HepG2 (cell line): Measurements from ENCODE around the gene NOPCHAP1. TPM values are rescaled to one million over a fixed set of nuclear protein-coding genes. Genes with fewer than 3 reads are reported as not detected.

Experiments used
- ATAC-seq: fragments of 200-7000 bp; cut with Tn5 transposase; 3 replicates; pipeline ENCODE4 v1.9.1; 2020; ENCODE audit warnings: mild to moderate bottlenecking, moderate library complexity
- BruUV-seq: library from RNA; stranded (reverse); fragments of 400-500 nt; replicated peaks from 2 replicates; lab custom pipeline; 2021; lab: Mats Ljungman, UMichigan
- CTCF ChIA-PET: fragments of 300-600 bp; formaldehyde crosslinking; extraction: SDS; loops from one replicate; lab custom pipeline; 2021; ENCODE audit warnings: low total read pairs, inconsistent platforms, low intra/inter-chr PET ratio; lab: Yijun Ruan, JAX
- POLR2A ChIA-PET: fragments of 350-600 bp; sonication (Branson Sonifier 250); formaldehyde crosslinking; loops from one replicate; lab custom pipeline; 2020; ENCODE audit warnings: antibody characterized with exemption, inconsistent platforms; lab: Yijun Ruan, JAX
- DNase-seq: peaks from one replicate; pipeline ENCODE4 v3.0.0-alpha.2; 2015; ENCODE audit warnings: low spot score
- FAIRE-seq: peaks from 3 replicates; lab custom pipeline; 2011; peaks lifted over from hg19 to GRCh38; lab: Jason Lieb, UNC
- H2AFZ ChIP-seq: one replicate; pipeline ENCODE4 v1.6.1; 2011; ENCODE audit warnings: low read length, inconsistent platforms
- H3K27ac ChIP-seq: fragments of 300-600 bp; 3 replicates; pipeline ENCODE4 v1.8.0; 2011; ENCODE audit warnings: mixed run types, mild to moderate bottlenecking, mixed read lengths, low read length, inconsistent platforms; ENCODE audit not compliant: insufficient read depth; ENCODE audit errors: extremely low read length
- H3K27me3 ChIP-seq, 2 experiments: fragments of 200-600 bp in 1 of 2; 2 replicates in 1 of 2; 3 replicates in 1 of 2; pipeline versions ENCODE4 v1.6.0 to v1.8.0; 2011; ENCODE audit warnings: low read length in 2 of 2, mild to moderate bottlenecking in 2 of 2, moderate library complexity in 2 of 2, inconsistent platforms in 1 of 2; ENCODE audit not compliant: insufficient read depth in 2 of 2, control insufficient read depth in 1 of 2
- H3K36me3 ChIP-seq, 2 experiments: fragments of 200-600 bp in 1 of 2; replicated peaks in 1 of 2; 2 replicates in 1 of 2; 3 replicates in 1 of 2; pipeline versions ENCODE4 v1.5.1 to v1.8.0; 2011; ENCODE audit warnings: low read length in 2 of 2, inconsistent platforms in 1 of 2; ENCODE audit not compliant: insufficient read depth in 2 of 2, control insufficient read depth in 1 of 2
- H3K4me1 ChIP-seq: 2 replicates; pipeline ENCODE4 v1.5.1; 2012; ENCODE audit warnings: low read length, inconsistent platforms; ENCODE audit not compliant: insufficient read depth
- H3K4me2 ChIP-seq: 2 replicates; pipeline ENCODE4 v1.6.0; 2011; ENCODE audit warnings: low read depth, low read length, inconsistent platforms
- H3K4me3 ChIP-seq, 3 experiments: fragments of 200-600 bp in 1 of 3; sonication (generic), shearing (Covaris generic) in 1 of 3; replicated peaks in 1 of 3; 2 replicates each; pipeline ENCODE4 v1.5.1; 2011 to 2016; ENCODE audit warnings: low read length in 3 of 3, inconsistent platforms in 2 of 3, low read depth in 2 of 3, mild to moderate bottlenecking in 2 of 3, control low read depth in 1 of 3, mixed read lengths in 1 of 3; ENCODE audit not compliant: insufficient read depth in 1 of 3
- H3K79me2 ChIP-seq: one replicate; pipeline ENCODE4 v1.6.1; 2011; ENCODE audit warnings: low read length, inconsistent platforms; ENCODE audit not compliant: insufficient read depth
- H3K9ac ChIP-seq: 2 replicates; pipeline ENCODE4 v1.6.0; 2011; ENCODE audit warnings: mild to moderate bottlenecking, low read depth, low read length, inconsistent platforms; ENCODE audit not compliant: insufficient read depth
- H3K9me3 ChIP-seq: 2 replicates; pipeline ENCODE4 v1.5.1; 2012; ENCODE audit warnings: mild to moderate bottlenecking, low read length
- H4K20me1 ChIP-seq: 2 replicates; pipeline ENCODE4 v1.6.0; 2011; ENCODE audit warnings: inconsistent platforms, mild to moderate bottlenecking, low read length, moderate library complexity; ENCODE audit not compliant: insufficient read depth
- ATRX ChIP-seq: sonication (generic); formaldehyde crosslinking; IDR thresholded peaks from 2 replicates; pipeline ENCODE4 v1.4.0; 2020; ENCODE audit warnings: missing genetic modification reagents, borderline replicate concordance
- ELF1 ChIP-seq: sonication (generic); formaldehyde crosslinking; IDR thresholded peaks from 2 replicates; pipeline ENCODE4 v1.4.0; 2020; ENCODE audit warnings: missing genetic modification reagents
- FOXA3 ChIP-seq: IDR thresholded peaks from 2 replicates; pipeline ENCODE4 v1.6.1; 2016; ENCODE audit warnings: missing genetic modification reagents, missing compliant biosample characterization
- HNRNPLL ChIP-seq: fragments of 200-400 bp; formaldehyde crosslinking; IDR thresholded peaks from 2 replicates; pipeline ENCODE4 v1.6.1; 2017; ENCODE audit warnings: mild to moderate bottlenecking, low read depth, low read length; ENCODE audit not compliant: poor library complexity, severe bottlenecking
- KLF13 ChIP-seq: sonication (generic); formaldehyde crosslinking; IDR thresholded peaks from 2 replicates; pipeline ENCODE4 v1.4.0; 2020; ENCODE audit warnings: mild to moderate bottlenecking, missing genetic modification reagents
- PHF21A ChIP-seq: sonication (generic); formaldehyde crosslinking; IDR thresholded peaks from 2 replicates; pipeline ENCODE4 v1.5.0; 2020; ENCODE audit warnings: mild to moderate bottlenecking, missing genetic modification reagents
- REL ChIP-seq: sonication (generic); formaldehyde crosslinking; conservative IDR thresholded peaks from 2 replicates; pipeline ENCODE4 v1.8.0; 2022; ENCODE audit warnings: mild to moderate bottlenecking, missing genetic modification reagents, moderate library complexity
- RELA ChIP-seq: sonication (generic); formaldehyde crosslinking; IDR thresholded peaks from 2 replicates; pipeline ENCODE4 v1.4.0; 2020; ENCODE audit warnings: missing genetic modification reagents
- SKI ChIP-seq: fragments of 450-650 bp; IDR thresholded peaks from one replicate; pipeline ENCODE4 v1.6.1; 2018; ENCODE audit warnings: mild to moderate bottlenecking; ENCODE audit not compliant: partially characterized antibody
- SNRNP70 ChIP-seq: fragments of 200-400 bp; formaldehyde crosslinking; IDR thresholded peaks from 2 replicates; pipeline ENCODE4 v1.6.1; 2017; ENCODE audit warnings: mild to moderate bottlenecking, low read depth, low read length, moderate library complexity
- TFDP1 ChIP-seq: IDR thresholded peaks from 2 replicates; pipeline ENCODE4 v1.6.1; 2016; ENCODE audit warnings: missing compliant biosample characterization, missing genetic modification reagents, borderline replicate concordance
- ZBTB2 ChIP-seq: sonication (generic); formaldehyde crosslinking; IDR thresholded peaks from 2 replicates; pipeline ENCODE4 v1.8.0; 2022; ENCODE audit warnings: low read depth, missing genetic modification reagents
- ZFX ChIP-seq: sonication (generic); formaldehyde crosslinking; IDR thresholded peaks from 2 replicates; pipeline ENCODE4 v1.4.0; 2020; ENCODE audit warnings: mild to moderate bottlenecking, low read depth, missing genetic modification reagents, moderate library complexity
- ZNF501 ChIP-seq: sonication (generic); formaldehyde crosslinking; IDR thresholded peaks from 2 replicates; pipeline ENCODE4 v1.5.1; 2020; ENCODE audit warnings: mild to moderate bottlenecking, moderate library complexity, missing genetic modification reagents
- ZNF546 ChIP-seq: sonication (generic); formaldehyde crosslinking; conservative IDR thresholded peaks from 2 replicates; pipeline ENCODE4 v1.8.1; 2023; ENCODE audit warnings: mild to moderate bottlenecking, missing genetic modification reagents
- ZNF720 ChIP-seq: sonication (generic); formaldehyde crosslinking; IDR thresholded peaks from 2 replicates; pipeline ENCODE4 v1.4.0; 2020; ENCODE audit warnings: missing genetic modification reagents
- ZNF768 ChIP-seq: sonication (generic); formaldehyde crosslinking; IDR thresholded peaks from 2 replicates; pipeline ENCODE4 v1.4.0; 2020; ENCODE audit warnings: missing genetic modification reagents
- ZNF816 ChIP-seq: sonication (generic); formaldehyde crosslinking; IDR thresholded peaks from 2 replicates; pipeline ENCODE4 v1.8.0; 2022; ENCODE audit warnings: missing genetic modification reagents, mild to moderate bottlenecking, borderline replicate concordance
- WGBS: methylation state at CpG from one replicate; pipeline ENCODE4 v1.1.6; 2017; ENCODE audit warnings: low lambda C conversion rate; 5-methylcytosine and 5-hydroxymethylcytosine counted together
- in situ Hi-C: cut with HindIII; loops from 2 replicates; pipeline ENCODE4 v1.10.0; 2017; ENCODE audit warnings: low pct_unique_long_range_greater_than_20kb; ENCODE audit not compliant: extremely low pct_ligation_motif_present
- intact Hi-C: fragments of 100-400 bp; cut with micrococcal nuclease; formaldehyde crosslinking; loops from one replicate; pipeline ENCODE4 v1.10.0; 2022; ENCODE audit not compliant: unreplicated experiment
- polyA plus RNA-seq, 8 experiments: library from polyadenylated mRNA; depleted of rRNA in 3 of 8; stranded (reverse) in 7 of 8; unstranded in 1 of 8; fragments of >200 nt; fragmentation: Illumina TruSeq in 4 of 8; extraction: Trizol in 4 of 8; gene quantifications; 2 replicates each; pipeline versions ENCODE4 v1.2.1 to v1.2.3, GENCODE V29; 2011 to 2016; ENCODE audit warnings: low read depth in 4 of 8, missing spikeins in 1 of 8, mixed read lengths in 1 of 8; ENCODE audit not compliant: insufficient read depth in 1 of 8
- total RNA-seq, 5 experiments: library from RNA; depleted of rRNA; stranded (reverse); fragments of >200 nt; fragmentation: Illumina TruSeq; extraction: Trizol; gene quantifications; 2 replicates each; pipeline ENCODE4 v1.2.3, GENCODE V29; 2016; ENCODE audit warnings: low read depth in 1 of 5
- TF ChIP-seq, protein P1 (sequence below): sonication (generic); IDR thresholded peaks from 2 replicates; pipeline ENCODE4 v1.6.1; 2016; ENCODE audit warnings: low read depth, borderline replicate concordance

The NOPCHAP1 gene
- total and polyA plus RNA-seq, 2 of the 13 experiments (the other 11 are each of a cell fraction or from before 2014, with no cell fraction given), result 5.7 to 38.1 TPM

DNA sequence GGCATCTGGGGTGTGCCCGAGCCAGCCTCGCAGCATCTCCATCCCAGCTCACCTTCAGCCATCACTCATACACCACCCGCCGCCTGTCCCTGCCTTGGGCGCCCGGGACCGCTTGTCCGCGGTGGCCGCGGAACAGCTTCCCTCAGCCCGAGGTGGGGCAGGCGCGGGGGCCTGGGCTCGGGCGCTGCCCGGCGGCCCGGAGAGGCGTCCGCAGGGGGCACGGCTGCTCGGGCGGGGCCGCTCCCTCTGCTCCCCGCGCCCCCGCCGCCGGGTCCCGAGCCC, 28.5 kb upstream of the NOPCHAP1 start (continued):
- TF ChIP-seq ZNF546 (CRISPR knock-in tag) (no peak), ZBTB2 (CRISPR knock-in tag) (0 out of 2 replicates have a peak, but pooled peaks have one; percentile 15), FOXA3 (no peak), ZNF816 (CRISPR knock-in tag) (no peak)

DNA sequence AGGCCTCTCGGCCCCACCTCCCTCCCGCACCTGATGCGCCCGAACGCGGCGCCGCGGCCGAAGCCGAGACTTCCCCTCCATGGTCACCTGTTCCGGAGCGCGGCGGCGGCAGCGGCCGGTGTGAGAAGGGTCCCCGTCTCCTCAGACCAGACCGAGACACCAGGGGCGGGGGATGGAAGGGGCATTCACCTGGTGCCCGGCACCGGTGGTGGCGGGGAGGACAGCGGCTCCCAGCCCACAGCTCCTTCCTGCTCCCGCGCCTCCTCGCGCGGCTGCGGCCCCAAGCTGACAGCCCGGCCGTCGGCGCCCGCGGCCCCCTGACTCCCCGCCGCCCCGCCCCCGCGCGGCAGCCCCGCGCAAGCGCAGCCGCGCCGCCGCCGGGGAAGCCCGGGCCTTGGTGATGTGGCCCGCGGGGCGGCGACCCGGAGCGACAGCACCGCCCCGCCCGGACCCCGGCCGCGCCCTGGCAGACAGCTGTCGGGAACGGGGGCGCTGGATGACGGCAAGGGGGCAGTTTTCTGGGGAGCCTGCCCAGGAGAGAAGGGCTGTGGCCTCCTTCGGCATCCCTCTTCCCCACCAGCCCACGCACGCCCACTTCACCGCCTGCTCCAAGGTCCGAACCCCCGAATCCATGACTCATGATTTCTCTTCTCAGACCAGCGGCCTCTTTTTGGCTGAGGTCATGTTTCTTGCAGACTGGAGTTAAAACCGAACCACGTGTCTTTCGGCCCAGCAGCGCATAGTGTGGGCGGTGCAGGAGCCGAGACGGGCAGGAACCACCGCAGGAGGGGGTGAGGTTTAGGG, 27.9 kb upstream of the NOPCHAP1 start, which contains the start of gene SLC41A2:
Gene SLC41A2, minus strand, starts transcription at position 290 of the 804 bp plus-strand sequence. CDS start 29,763 bp downstream, outside the sequence.
- peak; percentile 79 for DNase-seq
- ATAC-seq, result peak; percentile 82
- intact Hi-C loops, result loop anchor here (5.0 kb wide), 1 partner anchor 61 kb away; no protein-coding TSS in a partner anchor
- no TSS peak for BruUV-seq
- H3K4me1 ChIP-seq, result peaks cover 32% of the 10 kb centered on the region
- H3K9me3 ChIP-seq, result no peaks in the 10 kb centered on the region
- no peaks in the 10 kb centered on the region for H3K79me2 ChIP-seq
- H2AFZ ChIP-seq, result peak within 1 kb of the TSS; percentile 22
- H3K36me3 ChIP-seq, result no peaks in the 10 kb centered on the region
- peak within 1 kb of the TSS; percentile 65 for H3K27ac ChIP-seq
- ChIA-PET POLR2A (interaction anchor here (1.0 to 2.2 kb wide), 6 partner anchors 9 to 671 kb away, joined by 3 to 6 read pairs (median 4); partner anchors contain the start of gene WASHC4), CTCF (no interaction called here)
- WGBS, result no CpG with 5 or more reads among the region's 83 CpGs
- H3K4me3 ChIP-seq, result peak within 1 kb of the TSS; percentile 69 to 87 (median 78)
- in situ Hi-C loops, result no loop called here
- H4K20me1 ChIP-seq, result no peaks in the 10 kb centered on the region
- peak within 1 kb of the TSS; percentile 94 for H3K4me2 ChIP-seq
- no peak for FAIRE-seq
- no peaks in the 10 kb centered on the region; a peak in 3 of 5 replicates for H3K27me3 ChIP-seq
- H3K9ac ChIP-seq, result peak within 1 kb of the TSS; percentile 81
- TF ChIP-seq SNRNP70 (no peak), PHF21A (CRISPR knock-in tag) (0 out of 2 replicates have a peak, but pooled peaks have one; percentile 15), ZFX (peak; percentile 63), HNRNPLL (peak; percentile 18), TFDP1 (peak; percentile 59; the same call in 1 of the 2 replicates), ELF1 (0 out of 2 replicates have a peak, but pooled peaks have one; percentile 11), ZNF501 (CRISPR knock-in tag) (peak; percentile 78; the same call in 1 of the 2 replicates), ZNF768 (peak; percentile 46), ZNF720 (CRISPR knock-in tag) (no peak), FOXA3 (0 out of 2 replicates have a peak, but pooled peaks have one; percentile 5), KLF13 (no peak), RELA (no peak), REL (CRISPR knock-in tag) (no peak), SKI (peak; percentile 77), ATRX (CRISPR knock-in tag) (no peak)
- TF ChIP-seq, protein P1, sequence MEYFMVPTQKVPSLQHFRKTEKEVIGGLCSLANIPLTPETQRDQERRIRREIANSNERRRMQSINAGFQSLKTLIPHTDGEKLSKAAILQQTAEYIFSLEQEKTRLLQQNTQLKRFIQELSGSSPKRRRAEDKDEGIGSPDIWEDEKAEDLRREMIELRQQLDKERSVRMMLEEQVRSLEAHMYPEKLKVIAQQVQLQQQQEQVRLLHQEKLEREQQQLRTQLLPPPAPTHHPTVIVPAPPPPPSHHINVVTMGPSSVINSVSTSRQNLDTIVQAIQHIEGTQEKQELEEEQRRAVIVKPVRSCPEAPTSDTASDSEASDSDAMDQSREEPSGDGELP, result peak; percentile 34; the same call in 1 of the 2 replicates
